HepG2 (cell line): ENCODE data around the gene PRKAR1A. TPM values are rescaled to one million over a fixed set of nuclear protein-coding genes. Genes with fewer than 3 reads are reported as not detected.
A peak's percentile ranks its signal among the peaks of the same experiment; 100 is the strongest.

ENCODE experiments used
- ATAD3A ChIP-seq: sonication (generic); formaldehyde crosslinking; IDR thresholded peaks from 2 replicates; pipeline ENCODE4 v1.4.0; 2020; ENCODE audit warnings: missing genetic modification reagents
- CREM ChIP-seq, 2 experiments: sonication (generic) in 1 of 2; formaldehyde crosslinking in 1 of 2; IDR thresholded peaks; 2 replicates each; pipeline versions ENCODE4 v1.4.0 to v1.6.1; 2016 to 2020; ENCODE audit warnings: antibody characterized with exemption in 1 of 2, mild to moderate bottlenecking in 1 of 2, missing genetic modification reagents in 1 of 2
- KDM1A ChIP-seq: IDR thresholded peaks from 2 replicates; pipeline ENCODE4 v1.6.1; 2016; ENCODE audit warnings: missing compliant biosample characterization
- KLF6 ChIP-seq: IDR thresholded peaks from 2 replicates; pipeline ENCODE4 v1.8.0; 2016; ENCODE audit warnings: missing biosample characterization, missing genetic modification reagents
- ZNF292 ChIP-seq: sonication (generic); formaldehyde crosslinking; IDR thresholded peaks from 2 replicates; pipeline ENCODE4 v1.8.1; 2022; ENCODE audit warnings: mild to moderate bottlenecking, low read depth, missing genetic modification reagents, borderline replicate concordance
- polyA plus RNA-seq, 8 experiments: library from polyadenylated mRNA; depleted of rRNA in 3 of 8; stranded (reverse) in 7 of 8; unstranded in 1 of 8; fragments of >200 nt; fragmentation: Illumina TruSeq in 4 of 8; extraction: Trizol in 4 of 8; gene quantifications; 2 replicates each; pipeline versions ENCODE4 v1.2.1 to v1.2.3, GENCODE V29; 2011 to 2016; ENCODE audit warnings: low read depth in 4 of 8, missing spikeins in 1 of 8, mixed read lengths in 1 of 8; ENCODE audit not compliant: insufficient read depth in 1 of 8
- total RNA-seq, 5 experiments: library from RNA; depleted of rRNA; stranded (reverse); fragments of >200 nt; fragmentation: Illumina TruSeq; extraction: Trizol; gene quantifications; 2 replicates each; pipeline ENCODE4 v1.2.3, GENCODE V29; 2016; ENCODE audit warnings: low read depth in 1 of 5
- TF ChIP-seq, protein P1 (sequence below): sonication (generic); formaldehyde crosslinking; IDR thresholded peaks from 2 replicates; pipeline ENCODE4 v1.5.1; 2020; ENCODE audit warnings: mild to moderate bottlenecking, missing genetic modification reagents, borderline replicate concordance
- TF ChIP-seq, protein P2 (sequence below): IDR thresholded peaks from 2 replicates; pipeline ENCODE4 v1.6.1; 2016; ENCODE audit warnings: low read depth, missing genetic modification reagents, missing compliant biosample characterization
- TF ChIP-seq, protein P3 (sequence below): sonication (generic); formaldehyde crosslinking; IDR thresholded peaks from 2 replicates; pipeline ENCODE4; 2020; ENCODE audit warnings: missing genetic modification reagents, mild to moderate bottlenecking, borderline replicate concordance
- TF ChIP-seq, protein P4 (sequence below): sonication (generic); formaldehyde crosslinking; IDR thresholded peaks from 2 replicates; pipeline ENCODE4 v1.4.0; 2020; ENCODE audit warnings: missing genetic modification reagents

The PRKAR1A gene
- total and polyA plus RNA-seq, 2 of the 13 experiments (the other 11 are each of a cell fraction or from before 2014, with no cell fraction given): 265 to 266 TPM

DNA sequence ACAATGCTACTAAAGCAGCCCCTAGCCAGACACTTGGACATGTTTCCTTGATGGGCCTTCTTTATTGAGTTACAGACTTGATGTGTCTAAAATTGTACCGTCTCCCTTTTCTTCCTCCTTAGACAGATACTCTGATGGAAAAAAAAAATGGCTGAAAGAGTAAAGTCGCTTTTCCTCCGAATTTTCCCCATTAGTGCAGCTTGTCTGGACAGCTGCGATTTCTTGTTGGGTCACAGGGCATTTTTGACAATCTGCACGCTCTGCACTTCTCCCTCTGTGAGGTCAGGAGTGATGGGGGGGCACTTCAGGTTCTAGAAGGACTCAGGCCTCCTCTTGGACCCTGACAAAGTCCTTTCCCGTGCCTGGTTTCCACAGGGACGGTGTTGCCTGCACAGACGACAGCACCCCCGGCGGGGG lies 968 bp upstream of the PRKAR1A start (continued):
- TF ChIP-seq, protein P1, sequence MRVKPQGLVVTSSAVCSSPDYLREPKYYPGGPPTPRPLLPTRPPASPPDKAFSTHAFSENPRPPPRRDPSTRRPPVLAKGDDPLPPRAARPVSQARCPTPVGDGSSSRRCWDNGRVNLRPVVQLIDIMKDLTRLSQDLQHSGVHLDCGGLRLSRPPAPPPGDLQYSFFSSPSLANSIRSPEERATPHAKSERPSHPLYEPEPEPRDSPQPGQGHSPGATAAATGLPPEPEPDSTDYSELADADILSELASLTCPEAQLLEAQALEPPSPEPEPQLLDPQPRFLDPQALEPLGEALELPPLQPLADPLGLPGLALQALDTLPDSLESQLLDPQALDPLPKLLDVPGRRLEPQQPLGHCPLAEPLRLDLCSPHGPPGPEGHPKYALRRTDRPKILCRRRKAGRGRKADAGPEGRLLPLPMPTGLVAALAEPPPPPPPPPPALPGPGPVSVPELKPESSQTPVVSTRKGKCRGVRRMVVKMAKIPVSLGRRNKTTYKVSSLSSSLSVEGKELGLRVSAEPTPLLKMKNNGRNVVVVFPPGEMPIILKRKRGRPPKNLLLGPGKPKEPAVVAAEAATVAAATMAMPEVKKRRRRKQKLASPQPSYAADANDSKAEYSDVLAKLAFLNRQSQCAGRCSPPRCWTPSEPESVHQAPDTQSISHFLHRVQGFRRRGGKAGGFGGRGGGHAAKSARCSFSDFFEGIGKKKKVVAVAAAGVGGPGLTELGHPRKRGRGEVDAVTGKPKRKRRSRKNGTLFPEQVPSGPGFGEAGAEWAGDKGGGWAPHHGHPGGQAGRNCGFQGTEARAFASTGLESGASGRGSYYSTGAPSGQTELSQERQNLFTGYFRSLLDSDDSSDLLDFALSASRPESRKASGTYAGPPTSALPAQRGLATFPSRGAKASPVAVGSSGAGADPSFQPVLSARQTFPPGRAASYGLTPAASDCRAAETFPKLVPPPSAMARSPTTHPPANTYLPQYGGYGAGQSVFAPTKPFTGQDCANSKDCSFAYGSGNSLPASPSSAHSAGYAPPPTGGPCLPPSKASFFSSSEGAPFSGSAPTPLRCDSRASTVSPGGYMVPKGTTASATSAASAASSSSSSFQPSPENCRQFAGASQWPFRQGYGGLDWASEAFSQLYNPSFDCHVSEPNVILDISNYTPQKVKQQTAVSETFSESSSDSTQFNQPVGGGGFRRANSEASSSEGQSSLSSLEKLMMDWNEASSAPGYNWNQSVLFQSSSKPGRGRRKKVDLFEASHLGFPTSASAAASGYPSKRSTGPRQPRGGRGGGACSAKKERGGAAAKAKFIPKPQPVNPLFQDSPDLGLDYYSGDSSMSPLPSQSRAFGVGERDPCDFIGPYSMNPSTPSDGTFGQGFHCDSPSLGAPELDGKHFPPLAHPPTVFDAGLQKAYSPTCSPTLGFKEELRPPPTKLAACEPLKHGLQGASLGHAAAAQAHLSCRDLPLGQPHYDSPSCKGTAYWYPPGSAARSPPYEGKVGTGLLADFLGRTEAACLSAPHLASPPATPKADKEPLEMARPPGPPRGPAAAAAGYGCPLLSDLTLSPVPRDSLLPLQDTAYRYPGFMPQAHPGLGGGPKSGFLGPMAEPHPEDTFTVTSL (CRISPR knock-in tag): peak; percentile 56; the same call in 1 of the 2 replicates
- TF ChIP-seq KDM1A (CRISPR knock-in tag) (peak; percentile 22; the same call in 1 of the 2 replicates), KLF6 (no peak), ZNF292 (peak; percentile 7; the same call in 1 of the 2 replicates), CREM (IDR thresholded peaks at IDR 0.05) (no peak), CREM (CRISPR knock-in tag; IDR thresholded peaks at IDR 0.05) (no peak), ATAD3A (CRISPR knock-in tag) (no peak)
- TF ChIP-seq, protein P2, sequence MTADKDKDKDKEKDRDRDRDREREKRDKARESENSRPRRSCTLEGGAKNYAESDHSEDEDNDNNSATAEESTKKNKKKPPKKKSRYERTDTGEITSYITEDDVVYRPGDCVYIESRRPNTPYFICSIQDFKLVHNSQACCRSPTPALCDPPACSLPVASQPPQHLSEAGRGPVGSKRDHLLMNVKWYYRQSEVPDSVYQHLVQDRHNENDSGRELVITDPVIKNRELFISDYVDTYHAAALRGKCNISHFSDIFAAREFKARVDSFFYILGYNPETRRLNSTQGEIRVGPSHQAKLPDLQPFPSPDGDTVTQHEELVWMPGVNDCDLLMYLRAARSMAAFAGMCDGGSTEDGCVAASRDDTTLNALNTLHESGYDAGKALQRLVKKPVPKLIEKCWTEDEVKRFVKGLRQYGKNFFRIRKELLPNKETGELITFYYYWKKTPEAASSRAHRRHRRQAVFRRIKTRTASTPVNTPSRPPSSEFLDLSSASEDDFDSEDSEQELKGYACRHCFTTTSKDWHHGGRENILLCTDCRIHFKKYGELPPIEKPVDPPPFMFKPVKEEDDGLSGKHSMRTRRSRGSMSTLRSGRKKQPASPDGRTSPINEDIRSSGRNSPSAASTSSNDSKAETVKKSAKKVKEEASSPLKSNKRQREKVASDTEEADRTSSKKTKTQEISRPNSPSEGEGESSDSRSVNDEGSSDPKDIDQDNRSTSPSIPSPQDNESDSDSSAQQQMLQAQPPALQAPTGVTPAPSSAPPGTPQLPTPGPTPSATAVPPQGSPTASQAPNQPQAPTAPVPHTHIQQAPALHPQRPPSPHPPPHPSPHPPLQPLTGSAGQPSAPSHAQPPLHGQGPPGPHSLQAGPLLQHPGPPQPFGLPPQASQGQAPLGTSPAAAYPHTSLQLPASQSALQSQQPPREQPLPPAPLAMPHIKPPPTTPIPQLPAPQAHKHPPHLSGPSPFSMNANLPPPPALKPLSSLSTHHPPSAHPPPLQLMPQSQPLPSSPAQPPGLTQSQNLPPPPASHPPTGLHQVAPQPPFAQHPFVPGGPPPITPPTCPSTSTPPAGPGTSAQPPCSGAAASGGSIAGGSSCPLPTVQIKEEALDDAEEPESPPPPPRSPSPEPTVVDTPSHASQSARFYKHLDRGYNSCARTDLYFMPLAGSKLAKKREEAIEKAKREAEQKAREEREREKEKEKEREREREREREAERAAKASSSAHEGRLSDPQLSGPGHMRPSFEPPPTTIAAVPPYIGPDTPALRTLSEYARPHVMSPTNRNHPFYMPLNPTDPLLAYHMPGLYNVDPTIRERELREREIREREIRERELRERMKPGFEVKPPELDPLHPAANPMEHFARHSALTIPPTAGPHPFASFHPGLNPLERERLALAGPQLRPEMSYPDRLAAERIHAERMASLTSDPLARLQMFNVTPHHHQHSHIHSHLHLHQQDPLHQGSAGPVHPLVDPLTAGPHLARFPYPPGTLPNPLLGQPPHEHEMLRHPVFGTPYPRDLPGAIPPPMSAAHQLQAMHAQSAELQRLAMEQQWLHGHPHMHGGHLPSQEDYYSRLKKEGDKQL (CRISPR knock-in tag): 0 out of 2 replicates have a peak, but pooled peaks have one; percentile 5
- TF ChIP-seq, protein P3, sequence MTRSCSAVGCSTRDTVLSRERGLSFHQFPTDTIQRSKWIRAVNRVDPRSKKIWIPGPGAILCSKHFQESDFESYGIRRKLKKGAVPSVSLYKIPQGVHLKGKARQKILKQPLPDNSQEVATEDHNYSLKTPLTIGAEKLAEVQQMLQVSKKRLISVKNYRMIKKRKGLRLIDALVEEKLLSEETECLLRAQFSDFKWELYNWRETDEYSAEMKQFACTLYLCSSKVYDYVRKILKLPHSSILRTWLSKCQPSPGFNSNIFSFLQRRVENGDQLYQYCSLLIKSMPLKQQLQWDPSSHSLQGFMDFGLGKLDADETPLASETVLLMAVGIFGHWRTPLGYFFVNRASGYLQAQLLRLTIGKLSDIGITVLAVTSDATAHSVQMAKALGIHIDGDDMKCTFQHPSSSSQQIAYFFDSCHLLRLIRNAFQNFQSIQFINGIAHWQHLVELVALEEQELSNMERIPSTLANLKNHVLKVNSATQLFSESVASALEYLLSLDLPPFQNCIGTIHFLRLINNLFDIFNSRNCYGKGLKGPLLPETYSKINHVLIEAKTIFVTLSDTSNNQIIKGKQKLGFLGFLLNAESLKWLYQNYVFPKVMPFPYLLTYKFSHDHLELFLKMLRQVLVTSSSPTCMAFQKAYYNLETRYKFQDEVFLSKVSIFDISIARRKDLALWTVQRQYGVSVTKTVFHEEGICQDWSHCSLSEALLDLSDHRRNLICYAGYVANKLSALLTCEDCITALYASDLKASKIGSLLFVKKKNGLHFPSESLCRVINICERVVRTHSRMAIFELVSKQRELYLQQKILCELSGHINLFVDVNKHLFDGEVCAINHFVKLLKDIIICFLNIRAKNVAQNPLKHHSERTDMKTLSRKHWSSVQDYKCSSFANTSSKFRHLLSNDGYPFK (CRISPR knock-in tag): no peak
- TF ChIP-seq, protein P4, sequence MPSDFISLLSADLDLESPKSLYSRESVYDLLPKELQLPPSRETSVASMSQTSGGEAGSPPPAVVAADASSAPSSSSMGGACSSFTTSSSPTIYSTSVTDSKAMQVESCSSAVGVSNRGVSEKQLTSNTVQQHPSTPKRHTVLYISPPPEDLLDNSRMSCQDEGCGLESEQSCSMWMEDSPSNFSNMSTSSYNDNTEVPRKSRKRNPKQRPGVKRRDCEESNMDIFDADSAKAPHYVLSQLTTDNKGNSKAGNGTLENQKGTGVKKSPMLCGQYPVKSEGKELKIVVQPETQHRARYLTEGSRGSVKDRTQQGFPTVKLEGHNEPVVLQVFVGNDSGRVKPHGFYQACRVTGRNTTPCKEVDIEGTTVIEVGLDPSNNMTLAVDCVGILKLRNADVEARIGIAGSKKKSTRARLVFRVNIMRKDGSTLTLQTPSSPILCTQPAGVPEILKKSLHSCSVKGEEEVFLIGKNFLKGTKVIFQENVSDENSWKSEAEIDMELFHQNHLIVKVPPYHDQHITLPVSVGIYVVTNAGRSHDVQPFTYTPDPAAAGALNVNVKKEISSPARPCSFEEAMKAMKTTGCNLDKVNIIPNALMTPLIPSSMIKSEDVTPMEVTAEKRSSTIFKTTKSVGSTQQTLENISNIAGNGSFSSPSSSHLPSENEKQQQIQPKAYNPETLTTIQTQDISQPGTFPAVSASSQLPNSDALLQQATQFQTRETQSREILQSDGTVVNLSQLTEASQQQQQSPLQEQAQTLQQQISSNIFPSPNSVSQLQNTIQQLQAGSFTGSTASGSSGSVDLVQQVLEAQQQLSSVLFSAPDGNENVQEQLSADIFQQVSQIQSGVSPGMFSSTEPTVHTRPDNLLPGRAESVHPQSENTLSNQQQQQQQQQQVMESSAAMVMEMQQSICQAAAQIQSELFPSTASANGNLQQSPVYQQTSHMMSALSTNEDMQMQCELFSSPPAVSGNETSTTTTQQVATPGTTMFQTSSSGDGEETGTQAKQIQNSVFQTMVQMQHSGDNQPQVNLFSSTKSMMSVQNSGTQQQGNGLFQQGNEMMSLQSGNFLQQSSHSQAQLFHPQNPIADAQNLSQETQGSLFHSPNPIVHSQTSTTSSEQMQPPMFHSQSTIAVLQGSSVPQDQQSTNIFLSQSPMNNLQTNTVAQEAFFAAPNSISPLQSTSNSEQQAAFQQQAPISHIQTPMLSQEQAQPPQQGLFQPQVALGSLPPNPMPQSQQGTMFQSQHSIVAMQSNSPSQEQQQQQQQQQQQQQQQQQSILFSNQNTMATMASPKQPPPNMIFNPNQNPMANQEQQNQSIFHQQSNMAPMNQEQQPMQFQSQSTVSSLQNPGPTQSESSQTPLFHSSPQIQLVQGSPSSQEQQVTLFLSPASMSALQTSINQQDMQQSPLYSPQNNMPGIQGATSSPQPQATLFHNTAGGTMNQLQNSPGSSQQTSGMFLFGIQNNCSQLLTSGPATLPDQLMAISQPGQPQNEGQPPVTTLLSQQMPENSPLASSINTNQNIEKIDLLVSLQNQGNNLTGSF (CRISPR knock-in tag): no peak
